ENCODE measurements around the gene PILRB.
"Not testable (repeated sequence)": the region's sequence is repeated elsewhere in the genome, so short reads cannot be mapped to it uniquely, and the experiment has no call there.

PILRB gene

DNA sequence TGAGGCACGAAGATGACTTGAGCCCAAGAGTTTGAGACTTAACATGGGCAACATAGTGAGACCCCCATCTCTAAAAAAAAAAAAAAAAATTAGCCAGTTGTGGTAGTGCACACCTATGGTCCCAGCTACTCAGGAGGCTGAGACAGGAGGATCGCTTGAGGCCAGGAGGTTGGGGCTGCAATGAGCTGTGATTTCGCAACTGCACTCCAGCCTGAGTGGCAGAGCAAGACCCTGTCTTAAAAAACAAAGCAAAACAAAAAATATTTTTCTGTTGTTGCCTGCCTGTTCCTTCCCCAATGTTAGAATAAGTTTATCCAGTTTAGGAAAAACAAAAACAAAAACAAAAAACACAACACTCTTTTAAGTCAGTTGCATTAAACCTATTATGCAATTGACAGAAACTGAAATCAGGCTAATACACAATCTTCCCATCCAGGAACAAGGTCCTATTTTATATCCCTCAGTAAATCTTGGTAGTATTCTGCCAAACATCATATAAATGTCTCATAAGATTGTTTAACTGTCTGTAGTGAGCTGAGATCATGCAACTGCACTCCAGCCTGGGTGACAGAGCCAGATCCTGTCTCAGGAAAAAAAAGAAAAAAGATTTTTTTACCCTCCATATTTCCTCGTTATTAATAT lies 20.3 kb downstream of the PILRB start:
- DNase-seq, result no peak

DNA sequence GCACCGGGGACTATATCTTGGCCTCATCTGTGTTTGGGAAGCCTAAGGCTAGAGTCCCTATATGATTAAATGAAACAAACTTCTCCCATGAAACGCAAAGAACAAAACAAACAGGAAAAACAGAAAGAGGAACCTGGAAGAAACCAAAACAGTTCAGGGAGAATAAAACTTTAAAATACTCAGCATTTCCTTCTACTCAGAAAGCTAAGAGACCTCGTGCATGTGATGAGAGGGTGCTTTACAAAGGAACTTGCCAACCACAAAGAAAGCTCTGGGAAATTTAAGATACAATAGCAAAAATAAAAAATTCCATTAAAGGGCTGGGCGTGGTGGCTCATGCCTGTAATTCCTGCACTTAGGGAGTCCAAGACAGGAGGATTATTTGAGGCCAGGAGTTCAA lies 22.3 kb downstream of the PILRB start:
- DNase-seq, result no peak

DNA sequence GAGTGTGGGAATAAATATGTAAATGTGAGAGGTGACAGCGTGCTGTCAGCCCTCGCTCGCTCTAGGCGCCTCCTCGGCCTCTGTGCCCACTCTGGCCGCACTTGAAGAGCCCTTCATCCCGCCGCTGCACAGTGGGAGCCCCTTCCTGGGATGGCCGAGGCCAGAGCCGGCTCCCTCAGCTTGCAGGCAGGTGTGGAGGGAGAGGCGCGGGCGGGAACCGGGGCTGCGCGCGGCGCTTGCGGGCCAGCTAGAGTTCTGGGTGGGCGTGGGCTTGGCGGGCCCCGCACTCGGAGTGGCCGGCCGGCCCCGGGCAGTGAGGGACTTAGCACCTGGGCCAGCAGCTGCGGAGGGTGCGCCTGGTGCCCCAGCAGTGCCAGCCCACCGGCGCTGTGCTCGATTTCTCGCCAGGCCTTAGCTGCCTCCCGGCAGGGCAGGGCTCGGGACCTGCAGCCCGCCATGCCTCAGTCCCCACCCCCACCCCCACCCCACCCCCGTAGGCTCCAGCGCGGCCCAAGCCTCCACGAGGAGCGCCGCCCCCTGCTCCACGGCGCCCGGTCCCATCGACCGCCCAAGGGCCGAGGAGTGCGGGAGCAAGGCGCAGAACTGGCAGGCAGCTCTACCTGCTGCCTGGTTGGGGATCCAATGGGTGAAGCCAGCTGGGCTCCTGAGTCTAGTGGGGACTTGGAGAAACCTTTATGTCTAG lies 23.8 kb downstream of the PILRB start:
- DNase-seq, result not testable (repeated sequence)

DNA sequence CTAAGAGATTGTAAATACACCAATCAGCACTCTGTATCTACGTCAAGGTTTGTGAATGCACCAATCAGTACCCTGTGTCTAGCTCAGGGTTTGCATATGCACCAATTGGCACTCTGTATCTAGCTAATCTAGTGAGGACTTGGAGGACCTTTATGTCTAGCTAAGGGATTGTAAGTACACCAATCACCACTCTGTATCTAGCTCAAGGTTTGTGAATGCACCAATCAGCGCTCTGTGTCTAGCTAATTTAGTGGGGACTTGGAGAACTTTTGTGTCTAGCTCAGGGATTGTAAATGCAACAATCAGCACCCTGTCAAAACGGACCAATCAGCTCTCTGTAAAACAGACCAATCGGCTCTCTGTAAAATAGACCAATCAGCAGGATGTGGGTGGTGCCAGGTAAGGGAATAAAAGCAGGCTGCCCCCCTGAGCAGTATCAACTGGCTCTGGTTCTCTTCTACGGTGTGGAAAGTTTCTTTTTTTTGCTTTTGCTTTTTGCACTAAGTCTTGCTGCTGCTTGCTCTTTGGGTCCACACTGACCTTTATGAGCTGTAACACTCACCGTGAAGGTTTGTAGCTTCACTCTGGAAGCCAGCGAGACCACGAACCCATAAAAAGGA lies 24.4 kb downstream of the PILRB start:
- DNase-seq, result not testable (repeated sequence)

DNA sequence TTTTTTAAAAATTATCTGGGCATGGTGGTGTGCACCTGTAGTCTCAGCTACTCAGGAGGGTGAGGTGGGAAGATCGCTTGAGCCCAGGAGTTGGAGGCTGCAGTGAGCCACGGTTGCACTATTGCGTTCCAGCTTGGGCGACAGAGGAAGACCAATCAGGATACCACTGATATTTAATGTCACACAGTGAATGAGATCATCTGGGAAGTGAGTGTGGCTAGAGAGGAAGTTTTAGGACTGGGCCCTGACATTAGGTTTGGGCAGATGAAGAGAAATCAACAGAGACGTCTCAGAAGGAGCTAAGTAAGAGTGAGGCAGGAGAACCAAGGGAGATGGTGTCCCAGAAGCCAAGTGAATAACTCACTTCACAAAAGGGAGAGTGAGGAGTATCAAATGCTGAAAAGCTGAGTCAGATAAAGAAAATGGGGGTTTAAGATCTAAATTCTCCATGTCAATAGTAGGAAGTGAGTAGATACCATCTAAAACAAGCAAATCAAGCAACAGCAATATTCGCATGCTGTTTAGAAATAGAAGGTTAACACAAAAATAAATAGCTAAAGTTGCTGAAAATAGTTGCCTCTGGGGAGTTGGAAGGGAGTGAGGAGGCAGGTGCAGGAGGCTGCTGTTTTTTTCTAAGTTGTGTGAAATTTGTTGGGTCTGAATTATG lies 26.8 kb downstream of the PILRB start:
- no peak for DNase-seq

DNA sequence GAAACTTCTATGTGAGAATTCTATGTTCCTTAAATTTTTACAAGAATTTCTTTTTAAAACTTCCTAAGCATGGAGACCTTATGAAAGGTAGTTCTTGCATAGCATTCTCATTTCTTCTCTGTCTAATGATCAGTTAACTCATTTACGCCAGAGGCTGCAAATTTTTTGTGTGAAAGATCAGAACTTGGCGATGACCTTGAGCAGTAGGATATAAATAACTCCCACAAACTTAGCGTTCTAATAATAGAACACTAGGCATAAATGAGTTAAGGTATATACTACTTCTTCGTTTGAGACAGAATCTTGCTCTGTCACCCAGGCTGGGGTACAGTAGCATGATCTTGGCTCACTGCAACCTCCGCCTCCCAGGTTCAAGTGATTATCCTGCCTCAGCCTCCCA lies 29.0 kb downstream of the PILRB start:
- no peak for DNase-seq

DNA sequence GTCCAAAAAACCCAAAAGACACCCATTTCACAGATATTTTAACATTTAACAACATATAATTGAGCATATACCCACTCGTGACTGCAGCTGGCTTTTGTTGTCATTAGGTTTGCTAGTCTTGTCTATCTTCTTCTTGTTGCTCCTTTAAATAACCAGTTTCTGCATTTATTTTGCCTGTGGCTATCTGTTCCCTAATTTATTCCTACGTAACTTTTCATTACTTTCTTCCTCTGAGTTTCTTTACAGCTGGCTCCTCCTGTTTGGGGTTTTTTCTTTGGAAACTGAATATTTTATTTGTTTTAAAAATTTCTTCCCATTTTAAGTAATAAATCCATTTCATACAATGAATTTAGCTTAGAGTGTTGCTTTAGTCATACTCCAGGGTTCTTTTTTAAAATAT lies 29.8 kb downstream of the PILRB start:
- DNase-seq, result no peak

DNA sequence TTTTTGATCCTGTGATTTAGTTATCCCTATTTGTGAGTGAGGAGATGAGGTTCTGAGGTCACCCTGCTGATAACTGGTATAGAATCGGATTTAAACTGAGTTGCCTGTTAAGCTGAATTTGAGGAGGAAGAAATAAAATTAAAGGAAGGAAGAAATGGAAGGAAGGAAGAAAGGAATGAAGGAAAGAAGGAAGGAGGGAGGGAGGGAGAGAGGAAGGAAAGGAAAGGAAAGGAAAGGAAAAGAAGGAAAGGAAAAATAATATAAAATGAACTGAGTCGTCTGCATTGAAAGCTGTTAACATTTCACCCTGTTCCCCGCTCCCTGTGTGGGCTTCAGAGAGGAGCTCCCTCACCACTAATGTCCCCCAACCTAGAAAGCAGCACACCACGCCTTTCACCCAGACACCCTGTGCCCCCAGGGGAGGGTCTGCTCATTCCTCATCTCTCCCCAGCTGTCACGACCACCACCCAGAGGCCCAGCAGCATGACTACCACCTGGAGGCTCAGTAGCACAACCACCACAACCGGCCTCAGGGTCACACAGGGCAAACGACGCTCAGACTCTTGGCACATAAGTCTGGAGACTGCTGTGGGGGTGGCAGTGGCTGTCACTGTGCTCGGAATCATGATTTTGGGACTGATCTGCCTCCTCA lies 31.6 kb downstream of the PILRB start:
- DNase-seq, result no peak

DNA sequence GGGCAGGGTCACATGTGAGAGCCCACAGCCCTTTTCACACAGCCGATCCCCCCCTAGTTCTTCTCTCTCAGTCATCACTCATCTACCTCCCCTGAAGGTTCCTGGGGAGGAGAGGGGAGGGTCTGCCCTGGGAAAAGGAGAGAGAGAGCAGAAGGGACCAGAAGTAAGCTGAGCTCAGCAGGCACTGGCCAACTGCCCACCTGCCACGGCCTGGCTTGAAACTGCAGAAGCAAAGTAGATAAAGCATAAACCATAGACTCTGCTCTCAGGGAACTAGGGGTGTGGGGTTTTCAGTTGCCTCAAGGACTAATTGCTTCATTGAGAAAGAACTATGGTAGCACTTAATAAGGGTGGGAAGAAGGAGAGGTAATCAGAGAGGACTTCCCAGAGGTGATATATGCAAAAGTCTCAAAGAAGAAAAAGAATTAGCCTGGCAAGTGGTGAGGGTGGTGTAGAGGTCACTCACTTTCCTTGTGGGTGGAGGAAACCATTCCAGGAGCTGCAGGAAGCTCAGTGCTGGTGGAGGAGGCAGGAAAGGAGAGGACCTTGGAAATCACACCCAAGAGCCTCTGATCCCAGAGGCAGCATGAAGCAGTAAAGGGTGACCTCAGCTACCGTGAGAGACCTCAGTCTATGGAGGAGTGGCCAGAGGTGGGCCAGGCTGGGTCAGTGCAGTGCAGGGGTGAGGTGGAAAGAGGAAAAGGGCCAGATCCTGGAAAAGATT lies 32.5 kb downstream of the PILRB start:
- DNase-seq, result no peak

DNA sequence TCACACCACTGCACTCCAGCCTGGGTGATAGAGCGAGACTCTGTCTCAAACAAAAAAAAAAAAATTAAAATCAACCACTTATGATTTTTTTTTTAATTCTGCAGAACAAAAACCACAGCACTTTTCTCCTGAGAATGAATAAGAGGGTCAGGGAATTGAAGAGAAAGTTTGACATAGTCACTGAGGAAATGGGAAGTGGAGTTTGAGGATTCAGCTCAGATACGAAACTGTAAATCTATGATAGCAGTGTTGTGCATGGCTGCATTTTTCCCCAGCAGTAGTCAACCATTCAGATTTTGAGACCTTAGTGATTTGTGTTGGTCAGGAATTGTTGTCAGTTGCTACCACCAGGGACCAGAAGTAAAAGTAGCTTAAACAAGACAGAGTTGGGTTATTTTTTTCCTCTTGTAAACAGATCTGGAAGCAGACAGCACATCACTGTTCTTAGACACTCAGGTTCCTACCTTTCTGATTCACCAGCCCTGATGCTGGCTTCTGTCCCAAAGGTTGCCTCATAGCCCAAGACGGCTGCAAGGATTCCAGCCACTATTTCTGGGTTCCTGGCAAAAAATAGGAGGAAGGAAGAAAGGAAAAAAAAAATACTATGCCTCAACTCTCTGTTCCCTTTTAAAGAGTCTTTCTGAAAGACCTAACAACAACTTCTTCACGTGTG lies 35.5 kb downstream of the PILRB start:
- no peak for DNase-seq

DNA sequence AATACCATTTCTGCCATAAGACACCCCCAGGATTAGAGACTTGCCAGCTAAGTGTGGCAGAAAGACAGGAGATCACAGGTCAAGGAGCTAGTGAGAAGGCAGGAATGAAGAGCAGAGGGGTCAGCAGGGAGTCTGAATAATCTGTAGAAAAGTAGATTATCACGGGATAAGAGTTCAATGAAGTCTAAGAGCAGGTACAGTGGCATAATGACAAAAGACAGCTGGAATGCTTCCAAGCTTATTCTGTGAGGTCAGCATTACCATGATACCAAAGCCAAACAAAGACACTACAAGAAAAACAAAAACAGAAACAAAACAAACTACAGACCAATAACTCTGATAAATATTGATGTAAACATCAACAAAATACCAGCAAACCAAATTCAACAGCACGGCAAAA lies 36.2 kb downstream of the PILRB start:
- no peak for DNase-seq

DNA sequence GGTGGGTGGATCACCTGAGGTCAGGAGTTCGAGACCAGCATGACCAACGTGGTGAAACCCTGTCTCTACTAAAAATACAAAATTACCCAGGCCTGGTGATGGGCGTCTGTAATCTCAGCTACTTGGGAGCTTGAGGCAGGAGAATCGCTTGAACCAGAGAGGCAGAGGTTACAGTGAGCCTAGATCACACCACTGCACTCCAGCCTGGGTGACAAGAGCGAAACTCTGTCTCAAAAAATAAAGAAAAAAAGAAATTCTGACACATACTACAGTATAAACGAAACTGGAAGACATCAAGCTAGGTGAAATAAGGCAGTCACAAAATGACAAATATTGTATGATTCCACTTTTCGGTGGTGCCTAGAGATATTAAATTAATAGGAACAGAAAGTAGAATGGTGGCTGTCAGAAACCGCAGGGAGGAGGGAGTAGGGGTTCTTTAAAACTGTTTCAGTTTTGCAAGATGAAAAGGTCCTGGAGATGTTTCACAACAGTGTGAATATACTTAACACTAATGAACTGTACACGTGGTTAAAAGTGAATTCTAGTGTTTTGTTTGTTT lies 38.6 kb downstream of the PILRB start:
- no peak for DNase-seq

DNA sequence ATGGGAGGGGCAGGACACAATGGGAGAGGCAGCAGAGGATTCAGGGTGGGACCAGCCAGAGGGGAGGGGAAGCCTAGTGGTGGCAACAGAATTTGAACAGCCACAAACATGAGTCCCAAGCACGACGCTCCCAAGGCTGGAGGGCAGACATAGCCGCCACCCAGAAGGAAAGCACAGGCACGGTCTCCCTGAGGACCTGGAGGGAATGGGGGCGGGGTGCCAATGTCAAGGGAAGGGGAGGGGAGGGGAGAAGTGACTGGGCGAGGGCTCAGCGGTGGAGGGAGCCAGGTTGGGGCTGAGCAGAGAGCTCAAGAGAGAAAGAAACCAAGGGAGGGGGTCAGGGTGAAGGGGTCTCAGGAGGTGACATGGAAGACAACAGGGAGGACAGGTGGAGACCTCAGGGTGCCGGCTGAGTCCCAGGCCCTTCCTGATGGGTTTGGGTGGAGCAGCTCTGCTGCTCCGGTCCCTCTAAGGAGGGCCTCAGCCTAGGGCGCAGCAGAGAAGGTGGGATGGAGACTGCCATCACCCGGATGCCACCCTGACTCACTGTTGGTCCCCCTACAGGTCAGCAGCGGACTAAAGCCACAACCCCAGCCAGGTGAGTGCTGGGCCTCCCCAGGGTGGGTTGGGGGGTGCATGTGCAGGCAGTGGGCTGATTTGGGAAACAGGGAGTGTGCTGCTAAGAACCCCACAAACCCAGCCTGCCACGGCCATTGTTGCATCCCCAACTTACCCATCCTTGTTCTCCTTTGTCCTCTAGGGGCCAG lies 39.6 kb downstream of the PILRB start:
- no peak for DNase-seq

DNA sequence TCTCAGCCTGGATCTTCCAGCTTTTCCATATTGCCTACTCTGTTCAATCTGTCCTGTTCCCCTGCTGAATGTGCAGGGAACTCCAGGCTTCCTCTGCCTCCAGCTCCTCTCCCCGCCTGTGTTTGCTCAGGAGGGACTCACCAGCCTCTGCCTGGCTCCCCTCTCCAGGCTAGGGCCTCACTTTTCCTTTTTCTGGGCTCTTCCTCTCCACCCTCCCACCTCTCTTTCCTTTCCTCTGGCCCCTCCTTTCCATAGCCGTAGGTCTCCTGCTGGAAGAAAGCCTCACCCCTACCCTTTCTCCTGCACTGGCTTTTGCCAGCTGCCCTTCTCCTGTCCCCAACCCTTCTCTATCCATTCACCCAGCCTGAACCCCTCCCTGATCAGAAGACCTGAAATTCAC lies 40.3 kb downstream of the PILRB start:
- no peak for DNase-seq

DNA sequence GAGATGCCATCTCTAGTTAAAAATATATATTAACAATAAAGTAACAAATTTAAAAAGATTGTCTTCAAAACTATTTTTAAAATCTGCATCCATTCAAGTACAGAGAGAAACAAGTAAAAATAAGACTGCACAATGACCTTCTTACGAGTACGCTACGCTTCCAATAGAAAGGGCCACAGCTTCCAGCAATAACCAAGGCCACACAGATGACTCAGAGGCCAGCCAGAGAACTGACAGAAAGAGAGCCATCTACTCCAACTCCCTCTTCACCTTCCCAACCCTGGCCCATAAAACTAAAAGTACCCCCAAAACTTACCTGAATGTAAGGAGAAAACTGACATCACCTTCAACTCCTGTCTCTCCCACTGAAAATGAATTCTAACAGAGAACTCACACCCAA lies 42.1 kb downstream of the PILRB start:
- no peak for DNase-seq

DNA sequence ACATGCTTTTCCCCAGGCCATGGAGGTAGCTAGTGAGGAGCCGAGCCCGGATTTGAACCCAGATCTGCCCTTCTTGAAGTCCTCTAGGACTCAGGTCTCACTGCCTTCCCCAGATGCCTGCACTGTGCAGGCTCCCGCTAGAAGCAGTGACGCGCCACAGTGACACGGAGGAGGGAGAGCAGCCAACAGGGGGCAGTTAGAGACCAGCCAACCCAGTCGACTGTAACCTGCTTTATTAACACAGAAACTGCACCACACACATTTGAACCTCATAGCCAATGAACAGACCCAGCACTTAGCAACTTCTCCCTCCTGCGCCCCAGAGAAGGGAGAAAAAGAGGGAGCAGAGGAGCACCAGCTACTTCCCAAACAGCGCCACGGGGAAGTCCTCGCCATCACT lies 42.7 kb downstream of the PILRB start:
- no peak for DNase-seq

DNA sequence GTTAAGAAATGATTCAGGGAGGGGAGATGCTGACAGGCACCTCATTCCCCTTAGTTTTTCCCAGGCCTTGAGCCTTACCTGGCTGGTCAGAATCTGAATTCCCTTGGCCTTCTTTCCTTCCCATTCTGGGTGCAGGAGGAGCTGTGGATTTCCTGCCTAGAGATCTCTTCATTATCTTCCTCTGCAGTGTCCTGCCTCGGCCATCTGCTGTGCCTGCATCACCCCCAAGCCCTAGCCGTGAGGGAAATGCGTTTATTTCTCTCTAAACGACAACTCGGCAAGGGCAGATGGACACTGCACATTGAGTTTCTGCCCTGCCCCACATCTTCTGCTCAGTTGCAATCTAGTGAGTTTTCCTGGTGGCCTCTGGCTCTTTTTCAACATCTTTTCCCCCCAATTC lies 43.9 kb downstream of the PILRB start:
- DNase-seq, result no peak

DNA sequence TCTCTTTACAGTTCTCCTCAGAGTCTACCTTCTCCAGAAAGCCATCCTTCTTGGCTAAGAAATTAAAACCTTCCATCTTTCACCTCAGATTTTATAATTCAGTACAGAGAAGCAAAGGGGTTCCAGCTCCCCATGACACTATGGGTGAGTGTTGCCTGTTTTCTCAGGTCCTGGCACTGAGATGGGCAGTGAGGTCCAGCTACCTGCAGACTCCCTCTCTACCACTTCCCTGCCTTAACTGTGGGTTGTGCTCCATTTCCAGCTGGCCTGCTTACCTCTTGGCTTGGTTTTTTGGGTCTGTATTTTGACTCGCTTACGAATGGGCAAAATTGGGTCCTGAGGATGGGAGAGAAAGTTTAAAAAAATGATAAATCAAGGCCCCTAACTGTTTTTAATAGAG lies 44.3 kb downstream of the PILRB start:
- DNase-seq, result no peak

DNA sequence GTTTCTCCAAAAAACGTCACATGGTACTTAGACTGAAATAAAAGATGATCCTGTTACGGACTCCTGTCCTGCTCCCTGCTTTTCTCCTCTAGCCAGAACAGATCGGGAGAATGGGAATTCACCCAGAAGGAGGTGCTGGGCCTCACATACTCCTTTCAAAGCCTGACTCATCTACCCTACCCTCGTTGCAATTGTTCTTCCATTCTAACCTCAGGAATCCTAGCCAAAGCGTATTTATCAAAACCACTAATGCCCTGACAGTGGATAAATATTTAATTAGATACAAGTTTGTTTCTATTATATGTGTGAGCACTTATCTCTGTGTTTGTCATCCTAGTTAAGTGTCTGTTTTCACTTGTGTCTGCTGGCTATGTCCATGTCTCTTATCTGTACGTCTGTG lies 48.9 kb downstream of the PILRB start:
- no peak for DNase-seq

DNA sequence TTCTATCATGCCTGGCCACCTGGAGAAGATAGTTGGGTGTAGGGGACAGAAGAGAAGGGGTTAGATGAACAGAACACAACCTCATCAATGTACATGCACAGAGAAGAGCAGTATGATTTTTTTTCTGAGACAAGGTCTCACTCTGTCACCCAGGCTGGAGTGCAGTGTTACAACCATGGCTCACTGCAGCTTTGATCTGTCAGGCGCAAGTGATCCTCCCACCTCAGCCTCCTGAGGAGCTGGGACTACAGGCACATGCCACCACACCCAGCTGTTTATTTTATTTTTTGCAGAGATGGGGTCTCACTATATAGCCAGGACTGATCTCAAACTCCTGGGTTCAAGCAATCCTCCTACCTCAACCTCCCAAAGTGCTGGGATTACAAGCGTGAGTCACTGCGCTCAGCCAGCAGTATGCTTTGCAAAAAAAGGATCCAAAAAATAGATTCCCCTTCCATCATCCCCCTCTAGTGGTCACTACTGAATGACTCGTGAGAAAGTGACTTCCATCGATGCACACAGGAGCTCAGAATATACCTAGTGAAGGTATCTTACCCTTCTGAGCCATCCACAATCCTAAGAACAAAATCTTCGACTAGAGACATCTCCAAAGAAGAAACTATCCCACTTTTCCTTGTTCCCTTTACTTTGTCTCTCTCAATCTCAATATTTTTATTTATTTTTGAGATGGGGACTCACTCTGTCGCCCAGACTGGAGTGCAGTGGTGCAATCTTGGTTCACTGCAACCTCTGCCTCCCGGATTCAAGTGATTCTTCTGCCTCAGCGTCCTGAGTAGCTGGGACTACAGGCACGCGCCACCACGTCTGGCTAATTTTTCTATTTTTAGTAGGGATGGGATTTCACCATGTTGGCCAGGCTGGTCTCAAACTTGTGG lies 49.6 kb downstream of the PILRB start:
- DNase-seq, result no peak

All from effector CD8-positive, alpha-beta T cell (primary cell).